HG03060 (cell line): ENCODE data around the gene TMOD2.

Experiments
- ATAC-seq: cut with Tn5 transposase; IDR thresholded peaks from one replicate; pipeline ENCODE4 v1.9.1; 2021; ENCODE audit warnings: low read depth, moderate number of reproducible peaks; ENCODE audit not compliant: unreplicated experiment

Gene TMOD2

GRCh38 chr15:51809457-51809856, 58.1 kb downstream of the TMOD2 start:
- ATAC-seq, result no peak

- no peak for ATAC-seq
Measured at GRCh38 chr15:51812598-51812997, 61.2 kb downstream of the TMOD2 start.

- ATAC-seq, result no peak
Measured at GRCh38 chr15:51814606-51815005, 63.2 kb downstream of the TMOD2 start.

DNA sequence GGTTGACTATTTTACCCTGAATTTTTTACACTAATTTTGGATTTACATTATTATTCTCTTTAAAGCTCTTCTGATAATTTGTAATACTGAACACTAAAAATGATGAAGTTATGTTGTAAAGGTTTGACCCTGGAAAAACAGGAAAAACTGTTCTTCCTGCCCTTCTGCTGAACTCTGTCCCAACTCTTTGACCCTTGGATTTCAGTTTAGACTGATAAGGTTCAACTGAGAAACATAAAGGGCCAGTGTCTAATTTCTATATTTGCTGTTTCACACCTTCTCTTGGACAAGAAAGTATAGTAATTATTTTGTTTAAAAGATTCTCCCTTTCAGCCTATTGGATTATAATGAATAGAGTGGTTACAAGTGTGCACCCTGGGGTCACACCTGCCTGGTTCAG, 65.2 kb downstream of the TMOD2 start:
- ATAC-seq, result no peak

- ATAC-seq, result no peak
Measured at GRCh38 chr15:51818150-51818549, 66.8 kb downstream of the TMOD2 start.

- ATAC-seq, result no peak
Measured at GRCh38 chr15:51825698-51826097, 74.3 kb downstream of the TMOD2 start.

GRCh38 chr15:51828621-51829375, 77.4 kb downstream of the TMOD2 start:
- ATAC-seq, result no peak

- peak; percentile 81 for ATAC-seq
Measured at GRCh38 chr15:51829376-51830275, 78.2 kb downstream of the TMOD2 start, which contains the start of gene TMOD3. Gene TMOD3 (plus strand): TSS chr15:51829653. CDS start chr15:51862885, 33,232 bp downstream.

DNA sequence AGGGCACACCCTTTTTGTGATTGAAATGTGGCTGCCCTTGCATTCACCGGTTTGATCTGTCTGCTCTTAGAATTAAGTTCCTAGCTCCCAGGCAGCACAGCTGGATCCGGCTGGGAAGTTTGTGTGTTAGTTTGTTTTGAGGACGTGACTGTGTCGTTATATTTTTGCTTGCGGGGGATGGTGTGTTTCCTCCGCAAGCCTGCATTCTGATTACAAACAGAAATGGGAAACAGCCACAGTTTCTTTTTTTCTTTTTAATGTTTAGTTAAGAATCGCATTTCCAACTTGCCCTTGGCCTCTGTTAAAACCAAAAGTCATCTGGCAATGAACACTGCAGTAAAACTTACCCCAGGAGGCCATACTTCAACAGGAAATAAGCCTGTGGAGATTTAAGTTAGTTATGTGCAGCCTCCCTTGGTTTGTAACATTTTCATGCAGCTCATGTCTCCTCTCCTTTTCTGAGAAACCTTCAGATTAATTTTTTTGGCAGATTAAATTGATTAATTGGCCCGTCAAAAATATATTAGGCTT, 78.9 kb downstream of the TMOD2 start:
- ATAC-seq, result no peak

DNA sequence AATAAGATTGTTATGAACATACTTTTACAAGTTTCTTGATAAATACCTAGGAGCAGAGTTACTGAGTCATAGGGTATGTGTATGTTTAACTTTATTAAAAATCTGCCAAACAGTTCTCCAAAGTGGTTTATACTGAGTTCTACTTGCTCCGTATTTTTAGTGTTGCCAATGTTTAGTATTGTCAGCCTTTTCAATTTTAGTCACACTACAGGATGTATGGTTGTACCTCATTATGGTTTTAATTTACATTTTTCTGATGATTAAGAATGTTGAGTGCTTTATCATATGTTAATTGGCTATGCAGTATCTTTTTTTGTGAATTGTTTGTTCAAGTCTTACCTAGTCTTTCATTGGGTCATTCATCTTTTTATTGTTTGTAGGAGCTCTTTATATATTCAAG, 82.4 kb downstream of the TMOD2 start:
- no peak for ATAC-seq

GRCh38 chr15:51837792-51838251, 86.4 kb downstream of the TMOD2 start:
- no peak for ATAC-seq

- ATAC-seq, result no peak
Measured at GRCh38 chr15:51838270-51838669, 86.9 kb downstream of the TMOD2 start.

DNA sequence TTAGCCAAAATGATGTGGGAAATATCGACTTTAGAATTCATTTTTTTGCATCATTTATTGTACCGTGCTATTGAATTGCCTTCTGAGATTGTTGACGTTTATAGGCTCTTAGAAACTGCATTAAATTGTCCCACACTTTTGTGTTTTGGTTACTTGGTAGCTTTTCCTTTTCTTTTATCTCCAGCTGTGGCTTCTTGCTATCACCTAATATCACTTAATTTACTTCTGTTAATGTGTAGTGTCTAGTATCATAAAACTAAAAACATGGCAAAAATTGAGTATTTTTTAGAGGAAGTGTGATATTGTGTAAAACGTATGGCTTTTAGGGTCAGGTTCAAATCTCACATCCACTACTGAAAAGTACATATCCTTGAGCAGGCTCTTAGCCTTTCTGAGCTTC, 89.3 kb downstream of the TMOD2 start:
- ATAC-seq, result no peak

DNA sequence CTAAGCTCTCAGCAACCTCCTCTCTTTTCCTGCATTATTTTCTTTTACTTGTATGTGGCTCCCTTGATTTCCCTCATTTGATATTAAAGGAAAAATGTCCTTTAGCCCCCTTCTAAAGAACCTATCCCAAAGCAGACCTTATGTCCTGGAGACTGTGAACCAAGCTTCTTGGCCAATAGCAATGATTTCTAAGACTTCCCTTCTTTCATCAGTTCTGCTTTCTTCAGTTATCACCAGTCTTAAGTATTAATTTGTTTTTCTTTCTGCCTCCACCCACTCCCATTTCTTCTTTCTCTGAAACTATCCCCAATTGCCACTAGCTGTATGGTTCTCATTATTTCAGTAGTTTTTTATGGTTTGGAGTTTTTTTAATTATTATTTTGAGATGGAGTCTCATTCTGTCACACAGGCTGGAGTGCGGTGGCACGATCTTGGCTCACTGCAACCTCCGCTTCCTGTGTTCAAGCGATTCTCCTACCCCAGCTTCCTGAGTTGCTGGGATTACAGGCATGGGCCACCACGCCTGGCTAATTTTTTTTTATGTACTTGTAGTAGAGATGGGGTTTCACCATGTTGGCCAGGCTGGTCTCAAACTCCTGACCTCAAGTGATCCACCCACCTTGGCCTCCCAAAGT, 90.1 kb downstream of the TMOD2 start:
- ATAC-seq, result no peak

- no peak for ATAC-seq
Measured at GRCh38 chr15:51842265-51842664, 90.9 kb downstream of the TMOD2 start.

GRCh38 chr15:51842852-51843737, 91.7 kb downstream of the TMOD2 start:
- no peak for ATAC-seq

GRCh38 chr15:51844747-51845426, 93.5 kb downstream of the TMOD2 start:
- no peak for ATAC-seq

GRCh38 chr15:51846066-51846462, 94.7 kb downstream of the TMOD2 start:
- no peak for ATAC-seq
